GM18519 (cell line): ENCODE results near the gene AKAP10.
"Not testable (repeated sequence)": the region's sequence is repeated elsewhere in the genome, so short reads cannot be mapped to it uniquely, and the experiment has no call there.

Experiments
- ATAC-seq: cut with Tn5 transposase; IDR thresholded peaks from one replicate; pipeline ENCODE4 v1.9.1; 2021; ENCODE audit warnings: mild to moderate bottlenecking, moderate library complexity; ENCODE audit not compliant: unreplicated experiment, low FRiP score

The AKAP10 gene

DNA sequence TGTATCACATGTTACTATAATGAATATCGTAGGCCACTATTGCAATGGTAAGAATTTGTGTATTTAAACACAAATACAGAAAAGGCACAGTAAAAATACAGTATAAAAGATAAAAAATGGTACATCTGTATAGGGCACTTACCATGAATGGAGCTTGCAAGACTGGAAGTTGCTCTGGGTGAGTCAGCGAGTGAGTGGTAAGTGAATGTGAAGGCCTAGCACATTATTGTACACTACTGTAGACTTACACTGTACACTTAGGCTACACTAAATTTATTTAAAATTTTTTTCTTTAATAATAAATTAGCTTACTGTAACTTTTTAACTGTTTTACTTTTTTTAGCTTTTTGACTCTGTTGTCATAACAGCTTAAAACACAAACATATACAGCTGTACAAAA lies 42.5 kb downstream of the AKAP10 start:
- no peak for ATAC-seq

- ATAC-seq: no peak
These were observed 44.0 kb downstream of the AKAP10 start for GRCh38 chr17:19933628-19934027.

DNA sequence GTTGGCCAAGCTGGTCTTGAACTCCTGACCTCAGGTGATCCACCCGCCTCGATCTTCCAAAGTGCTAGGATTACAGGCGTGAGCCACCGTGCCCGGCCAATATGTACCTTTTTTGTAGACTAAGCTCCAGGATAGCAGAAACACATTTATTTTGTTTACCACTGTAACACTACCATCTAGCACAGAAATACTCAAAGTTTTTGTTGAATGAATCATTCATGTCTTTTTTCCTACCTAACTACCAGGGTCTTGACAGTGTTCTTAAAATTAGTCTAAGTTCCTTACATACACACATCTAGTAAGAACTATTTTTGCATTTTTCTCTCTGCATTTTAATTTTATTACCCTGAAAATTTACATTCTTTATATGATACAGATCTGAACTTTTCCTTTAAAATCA lies 44.4 kb downstream of the AKAP10 start:
- ATAC-seq: no peak

GRCh38 chr17:19928299-19928698 lies 49.3 kb downstream of the AKAP10 start:
- ATAC-seq: no peak

- ATAC-seq: no peak
These were observed 62.2 kb downstream of the AKAP10 start for GRCh38 chr17:19915245-19915978.

DNA sequence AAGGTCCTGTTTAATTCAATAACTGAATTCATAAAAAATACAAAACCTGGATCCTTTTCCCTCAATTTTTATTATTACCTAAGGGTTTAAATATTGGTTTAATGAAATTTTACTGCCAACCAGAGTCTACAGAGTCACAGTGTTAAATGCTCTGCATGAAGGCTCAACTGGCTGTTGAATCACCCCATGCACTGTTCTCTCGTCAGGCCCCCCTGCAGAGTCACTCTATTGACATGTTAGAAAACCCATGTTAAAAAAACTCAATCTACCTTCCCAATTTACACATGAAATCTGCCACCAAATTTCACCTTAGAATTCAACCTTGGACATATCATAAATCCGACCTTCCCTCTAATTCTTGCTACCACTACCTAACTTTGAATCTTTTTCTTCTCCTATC lies 66.6 kb downstream of the AKAP10 start:
- no peak for ATAC-seq

DNA sequence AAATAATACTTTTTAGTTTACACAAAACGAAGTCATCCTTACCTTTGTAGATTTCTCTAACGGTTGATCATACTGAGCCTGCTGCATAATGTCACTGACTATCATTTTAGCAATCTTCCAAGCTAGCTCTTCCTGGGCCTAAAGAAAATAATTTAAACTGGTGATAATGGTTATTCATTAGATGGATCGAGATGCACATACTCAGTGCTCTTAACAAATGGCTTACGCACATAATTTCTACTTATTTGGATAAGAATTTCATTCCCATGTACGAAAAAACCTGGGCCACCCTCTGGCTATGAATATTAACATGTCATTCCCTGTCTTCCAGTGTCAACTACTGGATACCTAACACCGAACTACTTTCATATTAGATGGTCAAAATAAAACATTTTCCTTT lies 68.5 kb downstream of the AKAP10 start:
- no peak for ATAC-seq

- ATAC-seq: no peak
These were observed 72.1 kb downstream of the AKAP10 start for GRCh38 chr17:19905502-19905901.

DNA sequence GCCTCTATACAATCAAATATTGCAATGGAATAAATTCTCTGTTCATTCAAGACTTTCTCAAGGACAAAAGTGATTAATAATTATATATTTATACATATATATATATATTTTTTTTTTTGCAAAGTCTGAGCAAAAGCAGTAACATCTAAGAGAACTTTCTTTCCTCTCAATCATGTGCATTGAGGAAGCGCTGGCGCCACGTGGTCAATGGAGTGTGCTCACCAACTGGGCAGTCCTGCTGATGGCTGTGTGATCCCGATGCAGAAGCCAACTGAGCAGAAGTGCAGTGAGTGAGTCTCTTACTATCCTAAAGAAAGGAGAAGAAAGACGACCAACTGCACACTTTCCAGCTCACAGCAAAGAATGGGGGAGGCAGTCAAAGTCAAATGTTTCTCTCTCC lies 72.7 kb downstream of the AKAP10 start:
- no peak for ATAC-seq

DNA sequence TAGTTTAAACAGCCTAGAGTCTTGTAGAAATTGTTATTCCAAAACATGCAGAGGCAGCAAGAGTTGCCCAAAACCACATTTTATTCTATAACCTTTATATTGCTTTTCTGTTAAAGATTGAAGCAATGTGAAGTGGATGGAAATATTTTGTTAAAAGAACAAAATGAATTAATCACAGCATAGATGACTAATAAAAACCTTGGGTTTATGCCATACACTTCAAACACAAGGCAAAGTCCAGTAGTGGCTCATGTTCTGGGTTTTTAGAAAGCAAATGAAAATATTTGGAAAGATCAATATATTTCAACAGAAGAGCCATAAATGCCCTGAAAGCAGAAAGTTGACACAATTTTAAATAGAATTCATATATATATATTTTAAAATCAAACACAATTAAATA lies 73.2 kb downstream of the AKAP10 start:
- ATAC-seq: no peak

GRCh38 chr17:19900809-19901208 lies 76.8 kb downstream of the AKAP10 start:
- no peak for ATAC-seq

DNA sequence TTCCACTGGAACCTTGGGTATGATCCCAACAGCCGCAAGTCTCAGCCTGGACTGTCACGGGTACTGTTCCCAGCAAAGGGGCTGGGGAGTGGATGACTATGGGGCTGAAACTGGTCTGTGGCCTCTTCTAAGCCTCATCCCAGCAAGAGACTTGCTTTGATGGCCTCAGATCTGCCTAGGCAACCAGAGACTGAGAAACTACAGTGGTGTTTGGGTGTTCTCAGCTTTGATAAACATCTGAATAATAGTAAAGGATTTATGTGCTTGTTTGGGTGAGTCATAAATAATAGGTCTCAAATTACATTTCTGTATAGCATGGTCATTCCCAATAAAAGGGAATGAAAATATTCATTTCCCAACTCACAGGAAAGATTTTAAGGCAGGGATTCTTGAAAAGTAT lies 79.7 kb downstream of the AKAP10 start:
- no peak for ATAC-seq

GRCh38 chr17:19897090-19897837 lies 80.4 kb downstream of the AKAP10 start:
- no peak for ATAC-seq

- ATAC-seq: no peak
These were observed 80.9 kb downstream of the AKAP10 start for GRCh38 chr17:19896679-19897078.

GRCh38 chr17:19890554-19890953 lies 87.1 kb downstream of the AKAP10 start:
- ATAC-seq: not testable (repeated sequence)

DNA sequence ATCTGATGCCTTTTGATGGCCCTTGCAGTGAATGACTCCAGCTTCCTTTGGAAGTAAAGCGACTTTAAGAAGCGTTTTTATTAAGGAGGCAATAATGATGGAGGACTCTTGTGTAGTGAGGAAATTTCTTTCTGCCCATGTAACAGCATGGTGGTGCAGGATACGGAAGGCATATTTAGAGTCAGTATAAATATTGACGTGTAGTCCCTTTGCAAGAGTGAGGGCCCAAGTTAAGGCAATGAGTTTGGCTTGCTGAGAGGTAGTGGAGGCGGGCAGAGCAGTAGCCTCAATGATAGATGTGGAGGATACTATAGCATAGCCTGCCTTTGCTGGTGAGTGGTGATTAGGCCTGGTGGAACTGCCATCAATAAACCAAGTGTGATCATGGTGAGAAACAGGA lies 87.6 kb downstream of the AKAP10 start:
- not testable (repeated sequence) for ATAC-seq

GRCh38 chr17:19886116-19886515 lies 91.5 kb downstream of the AKAP10 start:
- no peak for ATAC-seq

- no peak for ATAC-seq
These were observed 94.0 kb downstream of the AKAP10 start for GRCh38 chr17:19883537-19884215.

DNA sequence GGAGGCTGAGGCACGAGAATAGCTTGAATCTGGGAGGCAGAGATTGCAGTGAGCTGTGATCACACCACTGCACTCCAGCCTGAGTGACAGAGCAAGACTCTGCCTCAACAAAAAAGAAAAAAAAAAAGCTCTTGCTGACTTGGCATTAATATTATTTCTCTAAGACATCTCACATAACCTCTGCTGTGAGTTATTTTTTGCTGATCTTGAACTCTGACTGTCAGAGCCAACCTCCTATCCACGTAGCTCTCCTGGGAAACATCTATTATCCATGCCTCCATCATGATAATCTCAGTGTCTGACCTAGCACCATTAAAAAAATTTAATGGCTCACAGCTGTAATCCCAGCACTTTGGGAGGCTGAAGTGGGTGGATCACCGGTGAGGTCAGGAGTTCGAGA lies 97.2 kb downstream of the AKAP10 start:
- ATAC-seq: no peak

- no peak for ATAC-seq
These were observed 100.2 kb downstream of the AKAP10 start for GRCh38 chr17:19877364-19877945.

GRCh38 chr17:19876529-19877161 lies 101.0 kb downstream of the AKAP10 start:
- no peak for ATAC-seq
